Activated CD8-positive, alpha-beta memory T cell treated with anti-CD3 and anti-CD28 coated beads for 48 hours (primary cell): ENCODE measurements around the gene GJA4.
"Not testable (repeated sequence)": the region's sequence is repeated elsewhere in the genome, so short reads cannot be mapped to it uniquely, and the experiment has no call there.

ENCODE experiments used
- DNase-seq, 3 experiments: peaks; one replicate each; pipeline ENCODE4 v3.0.0-alpha.2; 2020; ENCODE audit warnings: low read depth in 2 of 3, low spot score in 2 of 3

The GJA4 gene

DNA sequence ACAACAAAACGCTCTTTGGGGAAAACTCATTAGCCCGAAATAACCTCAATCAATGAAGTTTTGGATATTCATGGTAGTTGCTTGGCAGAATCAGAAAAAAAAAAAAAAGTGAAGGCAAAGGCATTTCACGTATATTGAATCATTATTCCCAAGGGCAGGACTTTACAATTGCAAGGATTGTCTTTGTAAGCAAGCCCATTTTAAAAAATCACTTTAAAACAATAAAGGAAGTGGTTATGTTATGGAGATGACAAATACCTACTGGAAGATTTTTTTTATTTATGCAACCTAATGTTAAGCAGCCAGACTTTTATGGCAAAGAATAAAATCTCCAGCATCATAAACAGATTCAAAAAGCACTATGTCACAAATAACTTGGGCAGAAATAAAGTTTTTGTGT, 23.9 kb upstream of the GJA4 start:
- no peak for DNase-seq

DNA sequence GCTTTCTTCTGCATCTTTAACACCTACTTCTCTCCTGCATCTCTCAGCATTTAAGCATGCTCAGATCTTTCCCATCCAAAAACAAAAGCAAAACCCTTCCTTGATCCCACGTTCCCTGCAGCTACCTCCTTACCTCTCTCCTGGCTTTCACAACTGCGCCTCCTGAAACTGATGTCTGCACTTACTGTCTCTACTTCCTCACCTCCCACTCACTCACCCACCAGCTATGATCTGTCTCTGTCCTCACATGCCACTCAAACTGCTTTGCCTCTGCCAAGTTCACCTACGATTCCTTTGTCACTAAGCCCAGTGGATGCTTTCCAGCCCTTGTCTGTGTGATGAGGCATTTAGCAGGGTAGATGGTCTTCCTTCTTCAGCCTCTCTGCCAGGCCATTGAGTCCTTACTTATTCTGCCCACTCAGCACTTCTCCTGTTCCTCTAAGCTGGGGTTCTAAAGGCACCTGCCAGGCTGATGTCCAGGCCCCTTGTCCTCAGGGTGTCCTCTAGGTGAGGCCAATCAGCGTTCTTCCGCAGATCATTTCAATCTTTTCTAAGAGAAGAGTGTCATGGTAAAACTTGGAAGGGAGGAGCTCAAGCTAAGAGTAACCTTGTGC, 21.8 kb upstream of the GJA4 start:
- DNase-seq = no peak

DNA sequence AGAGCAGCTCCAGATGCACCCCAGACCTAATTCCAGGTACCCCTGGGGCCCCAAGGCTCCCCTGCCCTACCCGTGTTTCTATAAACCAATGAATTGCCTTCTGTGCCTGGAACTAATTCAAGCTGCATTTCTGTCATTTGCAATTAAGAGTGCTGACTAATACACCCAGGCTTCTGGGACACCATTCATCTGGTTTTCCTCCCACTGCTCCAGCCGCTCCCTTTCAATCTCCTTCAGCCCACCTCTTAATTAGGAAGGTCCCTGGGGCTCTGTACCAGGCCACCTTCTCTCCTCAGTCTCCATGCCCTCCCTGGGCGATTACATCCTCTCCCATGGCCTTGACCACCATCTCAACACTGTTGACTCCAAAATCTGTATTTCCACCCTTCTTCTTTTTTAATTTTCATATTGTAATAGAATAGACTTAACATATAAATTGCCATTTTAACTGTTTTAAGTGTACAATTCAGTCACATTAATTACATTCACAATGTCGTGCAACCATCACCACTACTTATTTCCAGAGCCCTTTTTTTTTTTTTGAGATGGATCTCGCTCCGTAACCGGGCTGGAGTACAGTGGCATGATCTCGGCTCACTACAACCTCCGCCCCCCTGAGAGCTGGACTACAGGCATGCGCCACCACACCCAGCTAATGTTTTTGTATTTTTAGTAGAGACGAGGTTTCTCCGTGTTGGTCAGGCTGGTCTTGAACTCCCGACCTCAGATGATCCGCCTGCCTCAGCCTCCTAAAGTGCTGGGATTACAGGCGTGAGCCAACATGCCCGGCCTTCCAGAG, 21.0 kb upstream of the GJA4 start:
- DNase-seq = no peak

DNA sequence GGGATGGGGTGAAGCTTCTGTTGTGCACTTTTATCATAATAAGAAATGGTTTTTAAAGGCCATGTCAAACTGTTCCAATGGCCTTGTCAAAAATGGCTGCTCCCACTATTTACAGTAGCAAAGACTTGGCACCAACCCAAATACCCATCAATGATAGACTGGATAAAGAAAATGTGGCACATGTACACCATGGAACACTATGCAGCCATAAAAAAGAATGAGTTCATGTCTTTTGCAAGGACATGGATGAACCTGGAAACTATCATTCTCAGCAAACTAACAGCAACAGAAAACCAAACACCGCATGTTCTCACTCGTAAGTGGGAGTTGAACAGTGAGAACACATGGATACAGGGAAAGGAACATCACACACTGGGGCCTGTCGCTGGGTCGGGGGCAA, 19.7 kb upstream of the GJA4 start:
- not testable (repeated sequence) for DNase-seq

DNA sequence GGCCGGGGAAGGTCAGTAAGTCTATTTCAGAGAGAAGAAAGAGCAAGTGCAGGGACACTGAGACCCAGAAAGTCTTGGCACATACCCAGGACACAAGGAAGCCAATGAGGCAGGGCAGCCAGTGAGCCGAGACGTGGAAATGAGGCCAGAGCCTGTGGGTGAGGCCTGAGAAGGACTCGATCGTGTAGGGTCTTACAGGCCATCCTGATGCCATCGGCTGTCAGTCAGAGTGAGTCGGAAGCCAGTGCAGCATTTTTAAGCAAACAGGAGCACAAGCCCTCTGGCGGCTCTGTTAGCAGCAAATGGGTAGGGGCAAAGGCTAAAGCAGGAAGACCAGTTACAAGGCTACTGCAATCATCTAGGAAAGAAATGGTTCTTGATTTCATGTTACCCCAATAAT, 17.8 kb upstream of the GJA4 start:
- DNase-seq = no peak

DNA sequence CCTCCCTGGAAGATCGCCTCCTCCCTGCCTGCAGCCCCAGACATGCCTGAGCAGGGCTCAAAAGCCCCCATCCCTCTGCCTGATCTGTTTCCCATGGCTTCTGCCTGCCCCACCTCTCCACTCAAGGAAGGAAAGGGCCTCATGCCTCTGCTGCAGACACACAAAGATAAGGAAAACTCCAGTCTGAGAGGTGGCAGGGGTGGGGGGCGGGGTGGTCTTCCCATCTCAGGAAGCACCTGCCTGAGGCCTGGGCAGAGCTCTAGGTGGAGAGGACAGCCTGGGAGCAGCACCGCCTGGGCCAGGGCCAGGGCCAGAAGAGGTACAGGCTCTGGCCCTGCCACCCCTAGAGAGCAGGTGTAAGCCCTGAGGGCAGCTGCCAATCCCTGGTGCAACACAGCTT, 15.9 kb upstream of the GJA4 start:
- no peak for DNase-seq

DNA sequence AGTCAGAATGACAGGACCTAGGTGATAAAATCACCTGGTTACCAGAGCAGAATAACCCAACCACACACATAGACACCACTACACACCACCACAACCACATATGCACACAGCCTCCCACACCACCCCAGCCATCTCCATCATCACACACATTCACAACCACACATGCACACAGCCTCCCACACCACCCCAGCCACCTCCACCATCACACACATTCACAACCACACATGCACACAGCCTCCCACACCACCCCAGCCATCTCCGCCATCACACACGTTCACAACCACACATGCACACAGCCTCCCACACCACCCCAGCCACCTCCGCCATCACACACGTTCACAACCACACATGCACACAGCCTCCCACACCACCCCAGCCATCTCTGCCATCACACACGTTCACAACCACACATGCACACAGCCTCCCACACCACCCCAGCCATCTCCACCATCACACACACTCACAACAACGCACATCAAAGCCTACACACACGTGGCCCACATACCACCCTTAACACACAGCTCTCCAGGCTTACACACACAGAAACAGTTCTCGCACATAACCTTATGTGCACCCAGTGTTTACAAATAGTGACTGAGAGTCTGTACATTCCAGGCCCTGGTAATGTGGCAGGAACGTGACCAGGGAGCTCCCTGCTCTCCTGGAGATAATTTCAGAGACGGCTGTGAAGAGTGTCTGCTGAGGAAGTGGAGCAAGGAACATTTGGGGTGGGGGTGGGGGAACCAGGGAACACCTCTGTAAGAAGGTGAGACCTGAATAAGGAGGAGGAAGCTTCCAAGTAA, 15.1 kb upstream of the GJA4 start:
- no peak for DNase-seq

DNA sequence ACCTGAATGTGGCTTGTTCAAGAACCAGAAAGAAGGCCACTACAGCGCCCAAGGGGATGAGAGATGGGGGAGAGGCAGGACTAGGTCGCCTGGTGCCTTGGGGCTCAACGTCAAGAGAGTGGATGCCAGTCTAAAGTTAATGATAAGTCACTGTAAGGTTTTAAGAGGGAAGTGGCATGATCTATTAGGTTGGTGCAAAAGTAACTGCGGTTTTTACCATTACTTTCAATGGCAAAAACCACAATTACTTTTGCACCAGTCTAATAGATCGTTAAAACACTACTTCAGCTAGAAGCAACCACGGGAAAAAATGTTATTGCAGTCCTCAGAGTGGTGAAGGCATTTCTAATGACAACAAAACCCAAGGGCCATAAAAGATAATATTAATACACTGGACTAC, 14.4 kb upstream of the GJA4 start:
- DNase-seq = no peak

DNA sequence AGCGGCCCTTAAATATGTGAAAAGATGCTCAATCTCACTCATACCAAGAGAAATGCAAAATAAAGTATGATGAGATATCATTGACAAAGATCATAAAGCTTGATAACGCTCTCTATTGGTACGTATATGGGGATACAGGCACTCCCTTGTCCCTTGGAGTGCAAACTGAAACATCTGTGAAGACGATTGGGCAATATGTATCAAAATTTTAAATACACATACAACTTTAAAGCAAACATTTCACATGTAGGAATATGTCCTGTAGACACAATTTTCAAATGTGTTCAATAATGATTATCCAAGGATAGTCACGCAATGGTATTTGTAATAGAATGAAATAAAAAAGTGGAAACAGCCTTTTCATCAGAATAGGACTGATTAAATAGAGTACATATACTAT, 13.8 kb upstream of the GJA4 start:
- no peak for DNase-seq

DNA sequence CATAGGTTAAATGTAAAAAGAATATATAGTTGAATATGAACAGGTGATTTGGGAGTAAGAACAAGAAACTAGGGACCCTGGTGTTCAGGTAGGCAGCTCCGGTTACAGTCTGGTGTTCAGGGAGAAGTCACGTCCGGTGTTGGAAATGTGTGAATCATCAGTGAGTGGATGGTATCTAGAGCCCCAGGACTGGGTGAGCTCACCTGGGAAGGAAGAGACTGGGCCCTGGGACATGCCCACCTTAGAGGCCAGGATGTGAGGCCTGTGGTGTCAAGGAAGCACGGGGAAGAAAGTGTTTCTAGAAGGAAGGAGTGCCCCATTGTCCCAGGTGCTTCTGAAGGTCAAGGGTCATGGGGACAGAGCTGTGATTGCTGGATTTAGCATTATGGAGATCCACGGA, 13.3 kb upstream of the GJA4 start:
- no peak for DNase-seq

DNA sequence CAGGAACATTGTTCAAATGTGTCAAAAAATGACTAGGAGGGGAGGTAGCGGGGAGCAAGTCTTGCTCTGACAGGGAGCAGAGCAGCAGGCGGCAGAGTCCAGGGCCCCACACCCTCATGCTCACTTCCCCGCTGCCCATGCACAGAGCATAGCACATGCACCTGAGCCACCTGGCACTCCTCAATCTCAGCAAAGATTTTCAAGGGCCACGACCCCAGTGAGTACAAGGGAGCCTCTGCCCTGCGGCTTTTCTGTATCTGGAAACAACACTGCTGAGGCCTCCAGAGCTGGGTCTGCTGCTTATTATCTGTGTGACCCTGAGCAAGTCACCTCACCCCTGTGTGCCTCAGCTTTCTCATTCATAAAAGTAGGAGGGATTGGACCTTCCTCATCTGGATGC, 12.8 kb upstream of the GJA4 start:
- DNase-seq = no peak

DNA sequence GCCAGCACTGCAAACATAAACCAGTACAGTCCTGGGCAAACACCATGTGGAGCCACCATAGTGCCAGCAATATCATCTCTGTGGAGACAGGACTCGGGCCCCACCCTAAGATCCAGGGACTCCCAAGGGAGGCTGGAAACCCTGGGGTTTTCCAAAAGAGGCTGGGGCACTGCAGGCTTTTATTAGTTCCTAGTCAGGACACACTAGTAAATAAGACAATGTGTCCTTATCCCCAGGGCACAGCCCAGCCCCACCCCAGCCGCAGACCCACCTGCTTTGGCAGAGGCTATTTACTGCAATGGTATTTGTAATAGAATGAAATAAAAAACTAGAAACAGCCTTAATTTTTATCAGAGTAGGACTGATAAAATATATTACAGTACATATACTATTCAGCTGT, 12.3 kb upstream of the GJA4 start:
- no peak for DNase-seq

DNA sequence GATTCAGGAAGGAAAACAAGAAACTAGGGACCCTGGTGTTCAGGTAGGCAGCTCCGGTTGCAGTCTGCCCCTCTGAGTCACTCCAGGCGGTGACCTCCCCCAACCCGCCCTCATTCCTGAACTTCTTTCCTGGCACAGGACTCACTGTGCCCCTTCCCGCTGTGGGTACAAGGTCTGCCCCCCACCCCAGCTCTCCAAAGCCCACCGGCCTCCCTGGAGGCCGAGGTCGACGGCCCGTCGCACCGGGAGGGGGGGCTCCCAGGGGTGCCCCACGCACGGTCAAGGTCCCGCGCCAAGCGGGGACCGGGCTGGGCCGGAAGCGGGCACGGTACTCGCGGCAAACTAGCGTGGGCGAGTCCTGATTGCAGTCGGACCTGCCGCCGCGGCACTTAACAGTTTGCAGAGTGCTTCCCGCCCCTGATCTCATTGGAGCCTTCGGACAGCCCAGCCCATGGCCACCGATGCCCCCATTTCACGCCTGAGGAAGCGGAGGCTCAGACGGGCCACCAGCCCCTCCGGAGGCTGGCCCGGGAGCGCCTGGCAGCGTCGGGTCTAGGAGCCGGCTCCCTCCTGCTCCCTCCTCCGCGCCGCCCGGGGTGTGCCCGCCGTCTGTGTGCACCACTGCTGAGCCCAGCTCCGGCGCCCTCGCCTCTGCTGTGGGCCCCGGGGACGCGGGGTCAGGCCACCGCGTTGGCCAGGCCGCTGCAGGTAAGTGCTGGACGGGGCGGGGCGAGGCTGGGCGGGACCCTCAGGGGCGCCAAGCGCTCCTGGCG, 11.5 kb upstream of the GJA4 start, which contains the start of gene GJB3:
TSS of gene GJB3 (plus strand) at position 144 of the 773 bp plus-strand sequence. CDS start 3,549 bp downstream, outside the sequence.
- no peak for DNase-seq

DNA sequence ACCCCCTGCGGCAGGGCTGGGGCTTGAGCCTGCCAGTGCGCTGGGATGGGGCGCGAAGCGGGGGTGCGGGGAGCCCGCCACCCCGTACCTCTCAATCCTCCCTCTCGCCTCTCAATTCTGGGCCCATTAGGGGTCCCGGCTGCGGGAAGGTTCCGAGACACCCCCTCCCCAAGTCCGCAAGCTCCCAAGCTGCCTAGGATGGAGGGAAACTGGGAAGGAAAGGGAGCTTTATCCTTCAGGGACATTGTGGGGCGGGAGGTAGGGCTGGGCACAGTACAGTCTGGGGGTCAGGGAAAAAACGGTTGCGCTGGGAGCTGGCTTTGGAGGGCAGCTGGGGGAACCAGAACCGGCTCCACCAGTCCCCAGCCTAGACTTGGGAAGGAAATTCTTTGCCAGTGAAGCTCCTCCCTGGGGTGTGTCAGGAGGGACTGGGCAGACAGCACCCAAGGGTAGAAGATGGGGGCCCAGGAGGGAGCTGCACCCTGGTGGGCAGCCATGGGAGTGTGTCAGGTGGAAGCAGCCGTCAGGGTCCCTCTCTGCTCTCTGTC, 10.9 kb upstream of the GJA4 start:
- no peak for DNase-seq

DNA sequence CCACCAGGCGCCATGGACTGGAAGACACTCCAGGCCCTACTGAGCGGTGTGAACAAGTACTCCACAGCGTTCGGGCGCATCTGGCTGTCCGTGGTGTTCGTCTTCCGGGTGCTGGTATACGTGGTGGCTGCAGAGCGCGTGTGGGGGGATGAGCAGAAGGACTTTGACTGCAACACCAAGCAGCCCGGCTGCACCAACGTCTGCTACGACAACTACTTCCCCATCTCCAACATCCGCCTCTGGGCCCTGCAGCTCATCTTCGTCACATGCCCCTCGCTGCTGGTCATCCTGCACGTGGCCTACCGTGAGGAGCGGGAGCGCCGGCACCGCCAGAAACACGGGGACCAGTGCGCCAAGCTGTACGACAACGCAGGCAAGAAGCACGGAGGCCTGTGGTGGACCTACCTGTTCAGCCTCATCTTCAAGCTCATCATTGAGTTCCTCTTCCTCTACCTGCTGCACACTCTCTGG, 8.0 kb upstream of the GJA4 start:
- DNase-seq = no peak

DNA sequence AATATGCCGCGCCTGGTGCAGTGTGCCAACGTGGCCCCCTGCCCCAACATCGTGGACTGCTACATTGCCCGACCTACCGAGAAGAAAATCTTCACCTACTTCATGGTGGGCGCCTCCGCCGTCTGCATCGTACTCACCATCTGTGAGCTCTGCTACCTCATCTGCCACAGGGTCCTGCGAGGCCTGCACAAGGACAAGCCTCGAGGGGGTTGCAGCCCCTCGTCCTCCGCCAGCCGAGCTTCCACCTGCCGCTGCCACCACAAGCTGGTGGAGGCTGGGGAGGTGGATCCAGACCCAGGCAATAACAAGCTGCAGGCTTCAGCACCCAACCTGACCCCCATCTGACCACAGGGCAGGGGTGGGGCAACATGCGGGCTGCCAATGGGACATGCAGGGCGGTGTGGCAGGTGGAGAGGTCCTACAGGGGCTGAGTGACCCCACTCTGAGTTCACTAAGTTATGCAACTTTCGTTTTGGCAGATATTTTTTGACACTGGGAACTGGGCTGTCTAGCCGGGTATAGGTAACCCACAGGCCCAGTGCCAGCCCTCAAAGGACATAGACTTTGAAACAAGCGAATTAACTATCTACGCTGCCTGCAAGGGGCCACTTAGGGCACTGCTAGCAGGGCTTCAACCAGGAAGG, 7.4 kb upstream of the GJA4 start:
- DNase-seq = no peak

DNA sequence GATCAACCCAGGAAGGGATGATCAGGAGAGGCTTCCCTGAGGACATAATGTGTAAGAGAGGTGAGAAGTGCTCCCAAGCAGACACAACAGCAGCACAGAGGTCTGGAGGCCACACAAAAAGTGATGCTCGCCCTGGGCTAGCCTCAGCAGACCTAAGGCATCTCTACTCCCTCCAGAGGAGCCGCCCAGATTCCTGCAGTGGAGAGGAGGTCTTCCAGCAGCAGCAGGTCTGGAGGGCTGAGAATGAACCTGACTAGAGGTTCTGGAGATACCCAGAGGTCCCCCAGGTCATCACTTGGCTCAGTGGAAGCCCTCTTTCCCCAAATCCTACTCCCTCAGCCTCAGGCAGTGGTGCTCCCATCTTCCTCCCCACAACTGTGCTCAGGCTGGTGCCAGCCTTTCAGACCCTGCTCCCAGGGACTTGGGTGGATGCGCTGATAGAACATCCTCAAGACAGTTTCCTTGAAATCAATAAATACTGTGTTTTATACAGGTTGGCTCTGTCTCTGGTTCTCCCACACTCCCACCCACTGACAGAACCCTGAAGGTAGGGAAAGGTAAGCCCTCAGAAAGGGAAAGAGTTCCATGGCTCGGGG, 6.8 kb upstream of the GJA4 start:
- no peak for DNase-seq

DNA sequence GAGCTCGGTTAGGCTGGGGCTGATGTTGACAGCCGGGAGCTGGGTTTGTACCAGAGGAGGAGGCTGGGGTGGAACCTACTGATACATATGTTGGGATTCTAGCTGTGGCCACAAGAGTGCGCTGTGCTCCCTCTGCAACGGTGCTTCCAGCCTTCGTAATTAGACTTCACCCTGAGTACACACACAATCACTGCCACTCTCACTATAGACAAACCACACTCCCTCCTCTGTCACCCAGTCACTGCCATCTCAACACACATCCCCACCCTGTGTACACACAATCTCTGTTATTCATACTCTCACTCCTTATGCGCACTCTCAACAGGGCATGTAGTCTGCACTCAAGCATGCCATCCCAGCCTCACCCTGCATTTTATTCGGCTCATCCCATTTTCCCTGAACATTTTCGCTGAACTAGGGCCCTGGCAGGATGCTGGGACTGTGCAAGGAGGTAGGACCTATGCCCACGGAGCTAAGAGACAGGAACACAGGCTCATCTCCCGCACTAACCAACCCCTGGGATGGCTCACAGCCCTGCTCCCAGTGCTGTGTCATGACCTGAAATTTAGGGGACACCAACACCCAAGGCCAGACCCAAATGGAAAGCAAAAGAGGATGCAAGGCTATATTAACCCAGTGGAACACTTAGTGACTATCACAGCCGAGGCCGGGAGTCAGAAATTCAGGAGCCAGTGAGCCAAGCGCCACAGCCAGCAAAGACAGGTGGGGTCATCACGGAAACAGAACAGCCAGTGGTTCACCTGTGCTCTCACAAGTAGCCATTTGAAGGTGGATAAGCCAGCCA, 6.1 kb upstream of the GJA4 start:
- peak in 2 of 3 experiments; percentile 19 to 42 for DNase-seq
